Measurements from ENCODE around the gene TGIF2.

GRCh38 chr20:36599912-36600345 lies 26.5 kb downstream of the TGIF2 start:
- no peak for TF ChIP-seq CTCF (tag by site-specific recombination; IDR thresholded peaks at IDR 0.05)
- TF ChIP-seq REST (tag by site-specific recombination; IDR thresholded peaks at IDR 0.05) = no peak
- no peak for TF ChIP-seq ZNF211 (tag by site-specific recombination; IDR thresholded peaks at IDR 0.05; ENCODE audit: low read depth)
- no peak for TF ChIP-seq OVOL3 (tag by site-specific recombination; IDR thresholded peaks at IDR 0.05)
- TF ChIP-seq ZNF76 (tag by site-specific recombination; IDR thresholded peaks at IDR 0.05; ENCODE audit: borderline replicate concordance, low read depth) = no peak
- no peak for TF ChIP-seq GFI1B (tag by site-specific recombination; IDR thresholded peaks at IDR 0.05)
- no peak for TF ChIP-seq ZNF561 (tag by site-specific recombination; IDR thresholded peaks at IDR 0.05; ENCODE audit: borderline replicate concordance)
- no peak for TF ChIP-seq ZNF23 (tag by site-specific recombination; IDR thresholded peaks at IDR 0.05; ENCODE audit: borderline replicate concordance)
- TF ChIP-seq ZNF48 (tag by site-specific recombination; IDR thresholded peaks at IDR 0.05) = no peak
- no peak for TF ChIP-seq ZNF513 (tag by site-specific recombination; IDR thresholded peaks at IDR 0.05)
- no peak for TF ChIP-seq YY1 (tag by site-specific recombination; IDR thresholded peaks at IDR 0.05)
- no peak for TF ChIP-seq ZNF175 (tag by site-specific recombination; IDR thresholded peaks at IDR 0.05)
- no peak for TF ChIP-seq ZNF501 (tag by site-specific recombination; IDR thresholded peaks at IDR 0.05)
- TF ChIP-seq ZNF121 (tag by site-specific recombination; IDR thresholded peaks at IDR 0.05) = no peak
